Measurements from ENCODE around the gene APMAP.

The APMAP gene

DNA sequence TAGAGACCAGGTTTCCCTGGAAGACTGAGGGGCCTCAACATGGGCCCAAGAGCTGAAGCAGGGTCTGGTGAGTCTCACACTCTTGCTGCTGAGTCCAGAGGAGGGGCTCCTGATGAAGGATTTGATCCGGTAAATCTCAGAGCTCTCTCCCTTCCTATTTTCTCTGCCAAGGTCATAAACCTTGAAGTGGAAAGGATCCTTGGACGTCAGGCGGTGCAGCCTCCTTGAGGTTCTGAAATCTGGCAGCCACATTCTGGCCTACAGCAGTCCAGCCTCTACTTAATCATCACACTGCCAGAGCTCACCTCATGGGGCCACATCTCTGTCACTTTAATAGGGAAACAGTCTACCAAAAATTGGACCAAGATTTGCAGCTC is 41.4 kb upstream of the APMAP start:
- no peak overlapping the region for H3K4me3 ChIP-seq (ENCODE audit: insufficient read depth, low read depth, low read length, poor library complexity, severe bottlenecking)
- no peaks in the 10 kb centered on the region for H3K27me3 ChIP-seq (replicated peaks; ENCODE audit: control insufficient read depth, insufficient read depth, low read length, poor library complexity, severe bottlenecking)
- DNase-seq = no peak
- H3K4me1 ChIP-seq (ENCODE audit: control insufficient read depth, insufficient read depth, low read length, poor library complexity, severe bottlenecking) = peaks cover 14% of the 10 kb centered on the region
- no peaks in the 10 kb centered on the region for H3K9me3 ChIP-seq (ENCODE audit: control insufficient read depth, low read length)
- H3K36me3 ChIP-seq (ENCODE audit: control insufficient read depth, insufficient read depth, low read length) = peaks cover 8% of the 10 kb centered on the region
- no peak overlapping the region for H3K27ac ChIP-seq (ENCODE audit: insufficient read depth, low read length, poor library complexity, severe bottlenecking)

DNA sequence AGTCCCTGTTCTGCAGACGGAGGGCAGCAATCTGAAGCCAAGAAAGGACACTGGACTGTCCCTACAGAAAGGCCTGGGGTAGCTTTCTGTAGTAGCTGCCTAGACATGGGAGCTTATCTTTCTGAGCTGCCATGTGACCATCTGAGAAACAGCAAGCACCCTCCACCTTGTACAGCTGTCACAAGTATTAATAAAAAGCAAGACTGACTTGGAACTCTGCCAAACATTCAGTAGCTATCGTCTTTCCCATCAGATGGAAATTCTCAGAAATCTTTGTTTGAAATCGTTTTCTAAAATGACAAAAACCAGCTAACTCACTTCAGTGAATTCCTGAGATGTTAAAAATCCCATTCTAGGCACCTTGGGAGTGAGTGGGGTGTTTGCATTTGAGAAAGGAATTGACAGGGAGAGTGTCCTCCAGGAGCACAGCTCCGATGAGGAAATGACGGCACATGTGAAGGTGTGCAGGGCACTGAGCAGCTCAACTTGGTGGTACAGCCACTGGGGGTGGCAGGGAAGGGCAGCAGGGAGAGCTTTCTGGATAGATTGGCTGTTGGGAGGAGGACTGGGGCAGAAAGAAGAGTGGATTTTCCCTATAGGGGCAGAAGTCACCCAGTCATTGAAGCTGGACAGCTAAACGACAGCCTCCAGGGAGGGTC is 40.8 kb upstream of the APMAP start:
- H3K36me3 ChIP-seq (ENCODE audit: control insufficient read depth, insufficient read depth, low read length) = peaks cover 9% of the 10 kb centered on the region
- H3K4me1 ChIP-seq (ENCODE audit: control insufficient read depth, insufficient read depth, low read length, poor library complexity, severe bottlenecking) = peaks cover 14% of the 10 kb centered on the region
- no peak overlapping the region for H3K27ac ChIP-seq (ENCODE audit: insufficient read depth, low read length, poor library complexity, severe bottlenecking)
- H3K4me3 ChIP-seq (ENCODE audit: insufficient read depth, low read depth, low read length, poor library complexity, severe bottlenecking) = no peak overlapping the region
- no peaks in the 10 kb centered on the region for H3K27me3 ChIP-seq (replicated peaks; ENCODE audit: control insufficient read depth, insufficient read depth, low read length, poor library complexity, severe bottlenecking)
- no peaks in the 10 kb centered on the region for H3K9me3 ChIP-seq (ENCODE audit: control insufficient read depth, low read length)
- DNase-seq = no peak

DNA sequence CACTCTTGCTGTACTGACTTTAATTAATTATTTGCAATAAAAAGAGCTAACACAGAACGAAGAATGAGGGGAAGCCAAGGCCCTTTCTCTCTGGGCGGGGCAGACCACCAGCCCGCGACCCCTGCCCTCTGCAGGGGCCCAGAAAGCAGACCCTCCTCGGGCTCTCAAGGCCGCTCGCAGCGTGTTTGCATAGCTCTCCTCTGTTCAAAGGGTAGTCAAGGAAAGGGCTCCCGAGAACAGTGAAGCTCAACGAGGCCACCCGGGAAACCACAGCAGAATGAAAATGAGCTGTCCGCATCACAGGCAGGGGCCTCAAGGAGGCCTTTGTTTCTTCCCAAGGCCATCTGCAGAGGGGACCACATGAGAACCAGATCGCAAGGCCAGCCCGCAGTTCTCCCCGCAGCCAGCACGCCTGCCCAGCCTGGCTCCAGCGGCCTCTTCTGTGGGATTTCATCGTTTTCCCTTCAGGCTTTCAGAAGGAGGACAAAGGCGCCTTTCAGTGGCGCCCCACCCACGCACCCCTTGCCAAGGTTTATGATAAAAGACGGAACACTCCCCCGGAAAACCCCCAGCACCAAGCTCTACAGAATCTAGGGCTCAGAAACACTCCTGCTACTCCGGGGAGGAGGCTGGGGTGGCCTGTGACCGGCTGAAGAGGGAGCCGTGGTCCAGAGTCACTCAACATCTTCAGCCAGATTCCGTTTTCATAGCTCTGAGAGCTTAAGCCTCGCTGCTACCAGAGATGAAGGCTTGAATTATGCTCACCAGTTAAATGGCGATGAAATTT is 40.1 kb upstream of the APMAP start:
- no peak for DNase-seq
- H3K4me3 ChIP-seq (ENCODE audit: insufficient read depth, low read depth, low read length, poor library complexity, severe bottlenecking) = no peak overlapping the region
- peaks cover 12% of the 10 kb centered on the region for H3K36me3 ChIP-seq (ENCODE audit: control insufficient read depth, insufficient read depth, low read length)
- no peak overlapping the region for H3K27ac ChIP-seq (ENCODE audit: insufficient read depth, low read length, poor library complexity, severe bottlenecking)
- H3K4me1 ChIP-seq (ENCODE audit: control insufficient read depth, insufficient read depth, low read length, poor library complexity, severe bottlenecking) = peaks cover 12% of the 10 kb centered on the region
- no peaks in the 10 kb centered on the region for H3K27me3 ChIP-seq (replicated peaks; ENCODE audit: control insufficient read depth, insufficient read depth, low read length, poor library complexity, severe bottlenecking)
- H3K9me3 ChIP-seq (ENCODE audit: control insufficient read depth, low read length) = no peaks in the 10 kb centered on the region

DNA sequence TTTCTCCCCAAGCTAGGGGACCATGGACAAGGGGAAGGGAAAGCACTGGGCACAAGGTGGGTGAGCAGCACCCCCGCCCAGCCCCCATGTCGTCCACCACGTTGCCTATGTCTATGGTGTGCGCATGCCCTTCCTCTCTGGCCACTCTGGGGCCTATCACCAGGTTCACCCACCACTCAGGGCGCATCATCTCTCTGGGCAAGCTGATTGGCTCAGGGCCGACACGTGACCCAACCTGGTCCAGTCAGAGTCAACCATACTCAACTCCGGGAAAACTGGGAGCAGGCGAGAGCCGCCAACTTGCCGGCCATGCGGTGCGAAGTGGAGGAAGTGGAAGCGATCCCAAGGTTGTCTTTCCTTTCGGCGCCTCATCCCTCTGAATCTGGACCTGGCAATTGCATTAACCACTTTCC is 39.5 kb upstream of the APMAP start:
- Histone ChIP-seq H3K36me3 (ENCODE audit: control insufficient read depth, insufficient read depth, low read length) (peaks cover 12% of the 10 kb centered on the region), H3K9me3 (ENCODE audit: control insufficient read depth, low read length) (no peaks in the 10 kb centered on the region), H3K27ac (ENCODE audit: insufficient read depth, low read length, poor library complexity, severe bottlenecking) (no peak overlapping the region), H3K4me1 (ENCODE audit: control insufficient read depth, insufficient read depth, low read length, poor library complexity, severe bottlenecking) (peaks cover 9% of the 10 kb centered on the region), H3K27me3 (replicated peaks; ENCODE audit: control insufficient read depth, insufficient read depth, low read length, poor library complexity, severe bottlenecking) (no peaks in the 10 kb centered on the region), H3K4me3 (ENCODE audit: insufficient read depth, low read depth, low read length, poor library complexity, severe bottlenecking) (no peak overlapping the region)
- no peak for DNase-seq

DNA sequence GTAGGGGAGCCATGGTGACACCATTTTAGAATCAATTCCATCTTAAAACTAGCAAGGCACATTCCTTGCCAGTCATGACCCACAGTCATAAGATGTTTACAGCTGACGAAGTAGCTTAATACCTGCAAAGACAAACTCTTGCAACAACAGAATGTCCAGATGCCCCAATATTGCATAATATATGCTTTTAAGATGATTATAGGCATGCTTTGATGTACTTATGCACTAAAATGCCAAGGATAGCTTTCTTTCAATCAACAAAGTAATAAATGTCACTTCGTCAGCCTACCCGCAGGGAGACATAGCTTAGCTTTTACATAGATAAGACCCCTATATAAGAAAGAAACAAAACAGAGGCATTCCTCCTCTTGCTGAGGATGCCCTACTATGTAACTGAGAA is 38.7 kb upstream of the APMAP start:
- no peak for DNase-seq

DNA sequence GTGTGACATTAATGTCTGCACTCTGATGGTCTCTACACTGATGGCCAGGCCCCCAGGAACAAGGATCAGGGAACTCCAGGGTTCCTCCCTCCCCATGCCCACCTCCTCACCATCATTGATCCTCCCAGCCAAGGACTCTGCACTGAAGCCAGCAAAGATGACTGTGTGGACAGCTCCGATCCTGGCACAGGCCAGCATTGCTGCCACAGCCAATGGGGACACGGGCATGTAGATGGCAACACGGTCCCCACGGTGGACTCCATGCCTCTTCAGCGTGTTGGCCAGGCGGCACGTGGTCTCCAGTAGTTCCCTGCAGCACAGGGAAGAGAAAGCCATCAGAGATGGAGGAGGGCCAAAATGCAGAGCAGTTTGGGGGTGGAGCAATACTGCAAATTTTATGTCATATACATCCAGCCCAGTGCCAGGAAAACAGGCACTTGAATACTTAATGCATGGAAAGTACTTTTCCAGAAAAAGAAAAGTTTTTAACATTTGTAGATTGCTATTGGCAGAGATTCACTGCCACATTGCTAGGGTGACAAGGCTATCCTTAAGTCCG is 38.2 kb upstream of the APMAP start:
- no peaks in the 10 kb centered on the region for H3K9me3 ChIP-seq (ENCODE audit: control insufficient read depth, low read length)
- H3K27ac ChIP-seq (ENCODE audit: insufficient read depth, low read length, poor library complexity, severe bottlenecking) = no peak overlapping the region
- H3K4me1 ChIP-seq (ENCODE audit: control insufficient read depth, insufficient read depth, low read length, poor library complexity, severe bottlenecking) = peaks cover under 1% of the 10 kb centered on the region
- H3K4me3 ChIP-seq (ENCODE audit: insufficient read depth, low read depth, low read length, poor library complexity, severe bottlenecking) = no peak overlapping the region
- no peaks in the 10 kb centered on the region for H3K27me3 ChIP-seq (replicated peaks; ENCODE audit: control insufficient read depth, insufficient read depth, low read length, poor library complexity, severe bottlenecking)
- no peak for DNase-seq
- peaks cover 12% of the 10 kb centered on the region for H3K36me3 ChIP-seq (ENCODE audit: control insufficient read depth, insufficient read depth, low read length)

More for the DNA sequence above, 38.7 kb upstream of the APMAP start:
- no peaks in the 10 kb centered on the region for H3K27me3 ChIP-seq (replicated peaks; ENCODE audit: control insufficient read depth, insufficient read depth, low read length, poor library complexity, severe bottlenecking)
- no peak overlapping the region for H3K27ac ChIP-seq (ENCODE audit: insufficient read depth, low read length, poor library complexity, severe bottlenecking)
- no peak overlapping the region for H3K4me3 ChIP-seq (ENCODE audit: insufficient read depth, low read depth, low read length, poor library complexity, severe bottlenecking)
- H3K4me1 ChIP-seq (ENCODE audit: control insufficient read depth, insufficient read depth, low read length, poor library complexity, severe bottlenecking) = peaks cover 5% of the 10 kb centered on the region
- H3K36me3 ChIP-seq (ENCODE audit: control insufficient read depth, insufficient read depth, low read length) = peaks cover 12% of the 10 kb centered on the region
- no peaks in the 10 kb centered on the region for H3K9me3 ChIP-seq (ENCODE audit: control insufficient read depth, low read length)

DNA sequence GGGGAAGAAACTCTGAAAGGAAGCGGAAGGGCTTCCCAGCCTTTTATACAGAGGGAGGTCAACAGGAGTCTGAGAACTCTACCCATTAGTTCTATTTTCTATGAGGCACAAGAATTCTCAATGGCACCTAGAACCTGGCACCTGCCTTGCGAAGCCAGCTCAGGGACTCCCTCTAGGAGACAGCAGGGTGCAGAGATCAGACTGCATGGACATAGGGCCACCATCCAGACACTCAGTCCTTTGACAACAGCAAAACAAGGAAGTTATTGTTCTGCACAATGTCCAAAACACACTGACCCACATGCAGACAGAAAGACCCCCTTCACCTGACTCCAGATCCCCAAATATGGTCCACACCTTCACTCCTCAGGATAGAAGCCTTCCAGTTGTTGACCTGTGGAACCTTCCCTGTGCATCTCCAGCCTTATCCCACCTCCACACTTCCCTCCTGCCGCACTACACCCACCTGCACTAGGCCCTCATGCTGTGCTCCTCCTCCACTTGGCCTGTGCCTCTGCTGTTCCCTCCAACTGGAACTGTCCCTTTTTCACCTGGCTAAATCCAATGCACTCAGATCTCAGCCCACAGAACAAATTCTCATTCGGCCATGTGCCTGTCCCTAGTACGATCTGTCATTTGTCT is 37.6 kb upstream of the APMAP start:
- H3K4me3 ChIP-seq (ENCODE audit: insufficient read depth, low read depth, low read length, poor library complexity, severe bottlenecking) = no peak overlapping the region
- H3K27ac ChIP-seq (ENCODE audit: insufficient read depth, low read length, poor library complexity, severe bottlenecking) = no peak overlapping the region
- H3K9me3 ChIP-seq (ENCODE audit: control insufficient read depth, low read length) = no peaks in the 10 kb centered on the region
- H3K27me3 ChIP-seq (replicated peaks; ENCODE audit: control insufficient read depth, insufficient read depth, low read length, poor library complexity, severe bottlenecking) = no peaks in the 10 kb centered on the region
- DNase-seq = no peak
- H3K4me1 ChIP-seq (ENCODE audit: control insufficient read depth, insufficient read depth, low read length, poor library complexity, severe bottlenecking) = no peaks in the 10 kb centered on the region
- peaks cover 12% of the 10 kb centered on the region for H3K36me3 ChIP-seq (ENCODE audit: control insufficient read depth, insufficient read depth, low read length)

DNA sequence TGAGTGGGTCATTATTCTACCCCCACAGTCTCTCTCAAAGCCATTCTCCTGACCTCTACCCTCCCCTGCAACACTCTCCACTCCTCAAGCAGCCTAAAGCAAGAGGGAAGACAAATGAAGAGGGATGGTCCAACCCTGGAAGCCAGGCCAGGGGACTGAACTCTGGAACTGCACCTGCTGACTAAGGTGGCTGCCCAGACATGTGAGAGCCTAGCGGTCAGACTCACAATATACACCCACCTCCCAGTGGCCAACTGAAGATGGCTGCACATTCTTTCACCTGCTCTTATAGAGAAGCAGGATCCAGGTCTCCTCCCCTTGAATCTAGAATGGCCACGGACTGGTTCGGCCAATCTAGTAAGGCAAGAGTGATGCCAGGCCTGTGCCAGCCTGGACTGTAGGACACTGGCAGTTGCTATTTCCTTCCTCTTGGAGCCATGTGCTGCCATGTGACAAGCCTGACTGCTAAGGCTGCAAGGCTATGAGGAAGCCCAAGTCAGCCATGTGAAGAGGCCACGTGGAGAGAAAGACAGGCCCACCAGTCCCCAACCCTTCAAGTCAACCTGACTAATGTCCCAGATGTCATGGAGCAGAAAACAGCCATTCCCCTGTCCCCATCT is 33.5 kb upstream of the APMAP start:
- peaks cover 29% of the 10 kb centered on the region for H3K36me3 ChIP-seq (ENCODE audit: control insufficient read depth, insufficient read depth, low read length)
- DNase-seq = no peak
- no peaks in the 10 kb centered on the region for H3K27me3 ChIP-seq (replicated peaks; ENCODE audit: control insufficient read depth, insufficient read depth, low read length, poor library complexity, severe bottlenecking)
- H3K4me3 ChIP-seq (ENCODE audit: insufficient read depth, low read depth, low read length, poor library complexity, severe bottlenecking) = no peak overlapping the region
- no peaks in the 10 kb centered on the region for H3K4me1 ChIP-seq (ENCODE audit: control insufficient read depth, insufficient read depth, low read length, poor library complexity, severe bottlenecking)
- no peak overlapping the region for H3K27ac ChIP-seq (ENCODE audit: insufficient read depth, low read length, poor library complexity, severe bottlenecking)
- no peaks in the 10 kb centered on the region for H3K9me3 ChIP-seq (ENCODE audit: control insufficient read depth, low read length)

DNA sequence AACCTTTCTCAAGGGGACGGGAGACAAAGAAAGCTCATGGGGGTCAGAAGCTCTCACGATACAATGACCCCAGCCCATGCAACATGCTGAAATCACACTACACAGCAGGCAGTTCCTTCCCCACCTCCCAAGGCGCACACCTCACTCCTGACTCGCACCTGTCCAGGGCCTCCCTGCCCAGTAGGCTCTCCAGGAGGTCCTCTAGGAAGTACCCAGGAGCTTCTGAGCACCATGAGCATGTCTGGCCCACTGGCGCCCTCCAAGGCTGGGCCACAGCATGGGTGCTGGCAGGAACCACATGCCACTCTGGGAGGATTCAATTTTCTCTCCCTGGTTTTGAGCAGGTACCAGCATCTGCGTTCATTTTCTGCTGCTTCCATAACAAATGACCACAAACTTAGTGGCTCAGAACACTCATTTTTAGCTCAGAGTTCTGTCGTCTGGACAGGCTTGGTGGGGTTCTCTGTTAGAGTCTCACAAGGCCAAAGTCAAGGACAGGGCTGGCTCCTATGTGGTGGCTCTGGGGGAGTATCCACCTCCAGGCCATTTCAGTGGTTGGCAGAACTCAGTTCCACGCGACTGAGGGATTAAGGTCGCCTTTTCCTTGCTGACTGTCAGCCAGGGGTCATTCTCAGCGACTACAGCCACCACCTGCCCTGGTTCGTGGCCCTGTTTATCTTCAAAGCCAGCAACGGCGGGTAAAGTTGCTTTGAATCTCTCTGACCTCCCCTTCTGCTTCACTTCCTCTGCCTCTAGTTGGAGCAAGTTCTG is 32.7 kb upstream of the APMAP start:
- Histone ChIP-seq H3K27ac (ENCODE audit: insufficient read depth, low read length, poor library complexity, severe bottlenecking) (no peak overlapping the region), H3K9me3 (ENCODE audit: control insufficient read depth, low read length) (no peaks in the 10 kb centered on the region), H3K36me3 (ENCODE audit: control insufficient read depth, insufficient read depth, low read length) (peaks cover 33% of the 10 kb centered on the region), H3K27me3 (replicated peaks; ENCODE audit: control insufficient read depth, insufficient read depth, low read length, poor library complexity, severe bottlenecking) (no peaks in the 10 kb centered on the region), H3K4me1 (ENCODE audit: control insufficient read depth, insufficient read depth, low read length, poor library complexity, severe bottlenecking) (no peaks in the 10 kb centered on the region), H3K4me3 (ENCODE audit: insufficient read depth, low read depth, low read length, poor library complexity, severe bottlenecking) (no peak overlapping the region)
- DNase-seq = no peak

Measured in effector memory CD4-positive, alpha-beta T cell (primary cell).